Retina (tissue), 1 donor: Measurements from ENCODE around the gene PPP2R5C.
A peak's percentile ranks its signal among the peaks of the same experiment; 100 is the strongest.

Experiments
- DNase-seq: peaks from one replicate; pipeline ENCODE4 v3.0.0-alpha.2; 2016

The PPP2R5C gene

GRCh38 chr14:101844219-101844618 lies 82.7 kb downstream of the PPP2R5C start:
- DNase-seq: no peak

GRCh38 chr14:101844751-101845150 lies 83.2 kb downstream of the PPP2R5C start:
- DNase-seq: no peak

DNA sequence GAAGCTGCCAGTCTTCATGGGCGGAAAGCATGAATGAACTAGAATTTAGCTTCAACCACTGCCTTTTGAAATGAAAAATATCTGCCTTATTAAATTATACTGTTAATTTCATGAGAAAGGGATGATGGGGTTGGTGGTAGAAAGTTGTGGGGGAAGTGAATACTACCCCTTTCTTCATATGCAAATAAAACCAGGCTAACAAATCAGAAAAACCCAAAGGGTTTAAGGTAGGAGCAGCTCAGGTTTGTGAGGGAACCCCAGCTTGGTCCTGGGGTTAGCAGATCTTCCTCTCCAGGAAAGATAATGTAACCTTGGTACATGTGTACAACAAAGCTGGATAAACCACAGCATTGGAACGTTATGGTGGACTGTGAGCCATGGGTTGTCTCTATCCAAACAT lies 84.0 kb downstream of the PPP2R5C start:
- DNase-seq: no peak

DNA sequence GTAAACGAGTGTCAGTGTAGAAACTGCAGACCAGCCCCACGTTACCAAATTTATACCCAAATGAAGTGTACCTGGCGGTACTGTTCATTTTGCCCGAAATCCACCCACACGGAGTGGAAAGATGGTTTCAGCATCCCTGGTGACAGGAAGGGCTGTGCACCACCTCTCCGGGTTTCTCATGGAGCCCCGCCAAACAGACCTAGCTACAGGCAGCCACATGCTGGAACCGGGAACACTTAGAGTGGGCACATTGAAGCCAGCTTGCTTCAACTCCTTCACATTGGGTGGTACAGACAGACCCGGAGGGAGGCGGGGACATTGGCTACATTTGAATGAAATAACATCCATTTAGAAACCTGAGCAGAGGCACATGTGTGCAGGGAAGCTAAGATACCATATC lies 84.4 kb downstream of the PPP2R5C start:
- DNase-seq: no peak

- no peak for DNase-seq
Measured at GRCh38 chr14:101849125-101849524, 87.6 kb downstream of the PPP2R5C start.

DNA sequence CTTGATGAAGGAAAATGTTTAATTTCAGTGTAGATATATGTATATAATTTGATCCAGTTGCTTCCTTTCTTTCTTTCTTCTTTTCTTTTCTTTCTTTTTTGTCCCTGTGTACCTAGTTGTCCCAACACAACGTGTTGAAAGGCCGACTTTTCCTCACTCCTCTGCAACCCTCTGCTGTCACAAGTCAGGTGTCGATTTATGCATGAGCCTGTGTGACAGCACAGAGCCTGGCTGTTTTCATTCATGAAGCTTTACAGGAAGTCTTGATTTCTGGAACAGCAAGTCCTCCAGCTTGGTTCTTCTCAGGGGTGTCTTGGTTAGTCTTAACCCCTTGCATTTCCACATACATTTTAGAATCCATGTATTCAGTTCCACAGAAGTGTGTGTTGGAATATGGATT lies 88.1 kb downstream of the PPP2R5C start:
- DNase-seq: no peak

DNA sequence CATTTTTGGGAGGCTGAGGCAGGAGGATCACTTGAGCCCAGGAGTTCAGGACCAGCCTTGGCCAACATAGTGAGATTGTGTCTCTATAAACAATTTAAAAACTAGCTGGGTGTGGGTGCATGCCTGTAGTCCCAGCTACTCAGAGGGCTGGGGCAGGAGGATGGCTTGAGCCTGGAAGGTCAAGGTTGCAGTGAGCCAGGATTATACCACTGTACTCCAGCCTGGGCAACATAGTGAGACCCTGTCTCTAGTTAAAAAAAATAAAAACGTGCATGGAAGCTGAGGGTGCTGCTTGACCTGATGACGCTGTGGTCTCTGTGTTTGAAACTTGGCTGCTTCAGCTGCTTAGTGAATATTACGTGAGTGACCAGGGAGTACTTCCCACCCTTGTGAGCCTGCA lies 89.7 kb downstream of the PPP2R5C start:
- no peak for DNase-seq

DNA sequence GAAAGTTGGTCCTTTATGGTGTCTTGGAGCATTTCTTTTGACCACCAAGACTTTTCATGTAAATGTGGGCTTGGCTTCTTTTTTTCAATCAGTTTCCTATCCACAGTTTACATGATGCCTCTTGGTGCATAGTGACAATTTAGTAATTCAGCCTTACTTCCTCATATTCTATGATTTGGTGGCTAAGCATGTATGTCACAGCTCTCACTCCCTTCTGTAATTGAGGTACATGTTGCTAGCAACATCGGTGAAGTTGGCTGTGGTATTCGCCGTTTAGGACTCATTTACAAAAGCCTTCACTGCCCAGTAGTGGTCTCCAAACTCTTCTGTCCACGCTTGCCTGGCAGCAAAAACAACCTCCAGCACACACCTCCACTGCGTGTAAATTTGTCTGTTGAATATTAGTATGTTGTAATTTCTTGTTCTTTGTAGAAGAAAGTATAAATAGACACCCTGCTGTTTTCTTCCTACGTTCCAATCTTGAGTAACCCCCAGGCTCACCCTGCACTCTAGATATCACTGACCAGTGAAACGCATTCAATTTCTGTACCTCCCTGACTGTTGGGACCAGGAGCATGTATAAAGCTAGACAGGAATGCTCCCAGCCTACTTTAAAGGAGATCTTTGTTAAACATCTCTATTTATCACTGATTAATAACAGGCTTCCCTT lies 90.4 kb downstream of the PPP2R5C start:
- no peak for DNase-seq

- no peak for DNase-seq
Measured at GRCh38 chr14:101852785-101853184, 91.3 kb downstream of the PPP2R5C start.

- no peak for DNase-seq
Measured at GRCh38 chr14:101853455-101854018, 92.0 kb downstream of the PPP2R5C start.

- DNase-seq: no peak
Measured at GRCh38 chr14:101854366-101854765, 92.9 kb downstream of the PPP2R5C start.

- no peak for DNase-seq
Measured at GRCh38 chr14:101855958-101856357, 94.4 kb downstream of the PPP2R5C start.

- DNase-seq: no peak
Measured at GRCh38 chr14:101856536-101856935, 95.0 kb downstream of the PPP2R5C start.

DNA sequence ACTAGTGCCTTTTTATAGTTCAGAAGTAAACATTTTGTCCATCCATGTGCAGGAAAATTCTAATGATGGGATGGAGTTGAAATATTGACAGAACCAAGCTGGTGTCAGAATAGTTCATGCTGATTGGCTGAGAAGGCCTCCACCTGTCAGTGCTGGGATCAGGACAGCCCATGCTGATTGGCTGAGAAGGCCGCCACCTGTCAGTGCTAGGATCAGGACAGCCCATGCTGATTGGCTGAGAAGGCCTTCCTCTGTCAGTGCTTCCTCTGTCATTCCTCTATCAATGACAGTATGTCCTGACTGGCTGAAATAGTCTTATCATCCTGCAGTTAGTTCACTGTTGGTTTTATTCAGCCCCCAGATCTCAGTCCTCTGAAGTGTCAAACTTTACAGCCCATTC lies 95.7 kb downstream of the PPP2R5C start:
- no peak for DNase-seq

GRCh38 chr14:101858791-101859537 lies 97.5 kb downstream of the PPP2R5C start:
- DNase-seq: no peak

GRCh38 chr14:101859538-101859902 lies 98.0 kb downstream of the PPP2R5C start:
- no peak for DNase-seq

DNA sequence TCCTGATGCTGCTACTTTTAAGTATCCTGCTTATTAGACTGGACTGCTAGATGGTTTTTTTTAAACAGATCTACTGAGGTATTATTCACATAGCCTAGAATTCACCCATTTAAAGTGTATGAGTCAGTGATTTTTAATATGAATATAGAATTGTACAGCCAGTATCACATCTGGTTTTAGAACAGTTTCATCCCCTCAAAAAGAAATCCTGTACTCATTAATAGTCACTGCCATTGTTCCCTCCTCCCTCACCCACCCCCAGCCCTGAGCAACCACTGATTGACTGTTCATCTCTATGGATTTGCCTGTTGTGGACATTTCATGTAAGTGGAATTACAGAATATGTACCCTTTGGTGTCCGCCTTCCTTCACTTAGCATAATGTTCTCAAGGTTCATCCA lies 98.4 kb downstream of the PPP2R5C start:
- no peak for DNase-seq

DNA sequence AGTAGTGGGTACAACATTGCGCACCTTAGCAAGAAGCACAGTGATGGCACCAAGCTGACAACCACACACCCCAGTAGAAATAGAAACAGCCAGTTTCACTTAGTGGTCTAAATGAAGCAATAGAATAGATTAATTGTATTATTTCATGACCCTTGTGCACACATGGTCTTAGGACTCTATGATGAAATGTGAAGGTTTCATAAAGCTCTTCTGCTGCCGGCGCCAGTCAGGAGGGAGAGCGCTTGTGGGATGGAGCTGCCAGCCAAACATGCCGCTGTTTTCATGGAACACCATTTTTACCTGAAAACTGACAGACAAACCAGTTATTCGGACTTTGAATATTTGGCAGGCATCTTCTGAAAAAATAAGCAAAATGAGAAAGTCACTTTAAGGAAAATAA lies 100.0 kb downstream of the PPP2R5C start:
- no peak for DNase-seq

GRCh38 chr14:101862177-101862576 lies 100.7 kb downstream of the PPP2R5C start:
- no peak for DNase-seq

- DNase-seq: no peak
Measured at GRCh38 chr14:101862711-101863110, 101.2 kb downstream of the PPP2R5C start.

DNA sequence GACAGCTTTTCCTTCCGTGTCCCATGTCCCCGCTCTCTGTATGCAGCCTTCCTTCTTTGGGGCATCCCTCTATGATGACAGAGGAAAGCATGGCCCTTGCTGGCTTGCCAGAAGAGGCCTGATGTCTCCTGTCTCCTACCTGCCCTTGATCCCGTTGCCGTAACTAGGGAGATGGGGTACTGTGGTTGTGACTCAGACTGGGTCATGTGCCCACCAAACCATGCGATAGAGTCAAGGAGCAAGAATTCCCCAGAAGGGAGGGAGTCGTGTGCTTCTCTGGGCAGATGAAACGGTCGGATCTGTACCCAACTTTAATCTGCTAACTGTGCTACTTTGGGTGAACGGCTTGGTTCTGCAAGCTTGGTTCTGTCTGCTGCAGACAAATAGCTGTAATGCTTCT lies 103.8 kb downstream of the PPP2R5C start:
- DNase-seq: no peak

DNA sequence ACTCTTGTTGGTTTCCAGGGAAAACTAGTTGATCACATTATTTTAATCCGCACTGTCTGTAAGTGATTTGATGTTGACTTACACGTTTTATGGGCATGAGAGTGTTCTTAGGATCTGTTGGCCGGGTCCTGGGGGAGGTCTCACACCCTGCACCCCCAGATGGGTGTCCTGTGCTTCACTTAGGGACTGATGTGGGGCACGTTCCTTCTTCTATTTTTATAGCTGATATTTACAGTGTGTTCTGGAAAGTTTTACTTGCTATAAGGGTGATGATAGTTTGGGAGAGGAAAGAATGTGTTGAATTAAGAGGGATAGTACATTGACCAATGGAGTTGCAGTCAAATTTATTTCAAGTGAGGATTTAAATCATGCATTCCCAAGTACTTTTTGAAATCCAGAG lies 106.3 kb downstream of the PPP2R5C start:
- DNase-seq: no peak

DNA sequence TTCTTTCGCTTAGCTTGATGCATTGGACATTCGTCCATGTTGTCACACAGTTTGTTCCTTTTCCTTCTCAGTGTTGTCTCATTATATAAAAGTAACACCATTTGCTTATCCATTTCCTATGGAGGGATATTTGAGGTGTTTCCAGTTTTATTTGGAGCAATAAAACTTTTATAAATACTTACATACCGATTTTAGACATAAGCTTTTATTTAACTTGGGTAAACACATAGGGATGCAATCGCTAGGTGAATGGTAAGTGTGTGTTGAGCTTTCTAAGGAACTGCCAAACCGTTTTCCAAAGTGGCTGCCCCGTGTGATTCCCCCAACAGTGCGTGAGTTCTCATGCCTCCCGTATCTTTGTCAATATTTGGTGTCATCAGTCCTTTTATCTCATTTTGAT lies 107.7 kb downstream of the PPP2R5C start:
- DNase-seq: no peak

DNA sequence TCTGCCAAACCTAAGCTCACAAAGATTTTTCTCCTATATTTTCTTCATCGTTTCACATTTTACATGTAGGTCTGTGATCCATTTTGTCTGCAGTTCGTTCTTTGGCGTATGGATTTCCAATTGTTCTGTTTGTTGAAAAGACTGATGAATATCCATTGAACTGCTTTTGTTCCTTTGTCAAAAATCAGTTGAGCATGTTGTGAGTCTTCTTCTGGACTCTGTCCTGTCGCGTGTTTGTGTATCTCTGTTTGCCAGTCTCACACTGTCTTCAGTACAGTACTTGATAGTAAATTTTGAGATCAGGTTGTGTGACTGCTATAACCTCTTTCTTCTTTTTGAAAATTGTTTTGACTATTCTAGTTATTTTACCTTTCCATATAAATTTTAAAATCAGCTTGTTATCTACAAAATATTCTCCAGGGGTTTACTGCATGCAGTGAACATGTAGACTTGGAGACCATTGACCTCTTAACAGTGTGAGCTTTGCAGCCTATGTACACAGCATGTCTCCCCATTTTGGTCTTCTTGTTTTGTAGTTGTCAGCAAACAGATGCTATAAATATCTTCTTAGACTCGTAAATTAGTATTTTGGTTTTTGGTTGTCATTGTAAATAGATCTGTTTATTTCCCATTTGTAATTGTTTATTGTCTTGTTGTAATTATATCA lies 108.9 kb downstream of the PPP2R5C start:
- peak; percentile 56 for DNase-seq
